ENCODE results near the gene MRTFA. TPM values are rescaled to one million over a fixed set of nuclear protein-coding genes. Genes with fewer than 3 reads are reported as not detected.

MRTFA gene
- total RNA-seq, 1 experiment from 2014 or later, result 28.0 TPM

DNA sequence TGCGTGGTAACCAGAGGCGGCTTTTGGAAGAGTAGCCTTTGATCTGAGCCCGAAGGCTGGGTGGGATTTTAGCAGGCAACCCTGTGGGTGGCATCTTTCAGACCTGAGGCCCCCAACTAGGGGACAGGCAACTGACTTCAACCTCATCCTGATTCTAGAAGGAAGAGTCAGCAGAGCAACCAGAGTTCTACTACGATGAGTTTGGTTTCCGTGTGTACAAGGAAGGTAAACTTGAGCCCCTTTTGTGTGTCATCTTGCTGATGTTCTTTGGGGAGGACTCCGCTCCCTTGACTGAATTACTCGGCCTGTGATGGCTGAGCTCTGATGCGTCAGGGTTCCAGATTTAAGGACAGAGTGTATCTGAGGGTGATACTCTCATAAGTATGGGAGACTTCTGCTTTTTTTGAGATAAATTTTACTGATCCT, 234.5 kb downstream of the MRTFA start:
- TF ChIP-seq, protein P1, sequence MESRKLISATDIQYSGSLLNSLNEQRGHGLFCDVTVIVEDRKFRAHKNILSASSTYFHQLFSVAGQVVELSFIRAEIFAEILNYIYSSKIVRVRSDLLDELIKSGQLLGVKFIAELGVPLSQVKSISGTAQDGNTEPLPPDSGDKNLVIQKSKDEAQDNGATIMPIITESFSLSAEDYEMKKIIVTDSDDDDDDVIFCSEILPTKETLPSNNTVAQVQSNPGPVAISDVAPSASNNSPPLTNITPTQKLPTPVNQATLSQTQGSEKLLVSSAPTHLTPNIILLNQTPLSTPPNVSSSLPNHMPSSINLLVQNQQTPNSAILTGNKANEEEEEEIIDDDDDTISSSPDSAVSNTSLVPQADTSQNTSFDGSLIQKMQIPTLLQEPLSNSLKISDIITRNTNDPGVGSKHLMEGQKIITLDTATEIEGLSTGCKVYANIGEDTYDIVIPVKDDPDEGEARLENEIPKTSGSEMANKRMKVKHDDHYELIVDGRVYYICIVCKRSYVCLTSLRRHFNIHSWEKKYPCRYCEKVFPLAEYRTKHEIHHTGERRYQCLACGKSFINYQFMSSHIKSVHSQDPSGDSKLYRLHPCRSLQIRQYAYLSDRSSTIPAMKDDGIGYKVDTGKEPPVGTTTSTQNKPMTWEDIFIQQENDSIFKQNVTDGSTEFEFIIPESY (IDR thresholded peaks at IDR 0.05; ENCODE audit: extremely low read depth, insufficient replicate concordance, low read length), result no peak
- TF ChIP-seq, protein P2, sequence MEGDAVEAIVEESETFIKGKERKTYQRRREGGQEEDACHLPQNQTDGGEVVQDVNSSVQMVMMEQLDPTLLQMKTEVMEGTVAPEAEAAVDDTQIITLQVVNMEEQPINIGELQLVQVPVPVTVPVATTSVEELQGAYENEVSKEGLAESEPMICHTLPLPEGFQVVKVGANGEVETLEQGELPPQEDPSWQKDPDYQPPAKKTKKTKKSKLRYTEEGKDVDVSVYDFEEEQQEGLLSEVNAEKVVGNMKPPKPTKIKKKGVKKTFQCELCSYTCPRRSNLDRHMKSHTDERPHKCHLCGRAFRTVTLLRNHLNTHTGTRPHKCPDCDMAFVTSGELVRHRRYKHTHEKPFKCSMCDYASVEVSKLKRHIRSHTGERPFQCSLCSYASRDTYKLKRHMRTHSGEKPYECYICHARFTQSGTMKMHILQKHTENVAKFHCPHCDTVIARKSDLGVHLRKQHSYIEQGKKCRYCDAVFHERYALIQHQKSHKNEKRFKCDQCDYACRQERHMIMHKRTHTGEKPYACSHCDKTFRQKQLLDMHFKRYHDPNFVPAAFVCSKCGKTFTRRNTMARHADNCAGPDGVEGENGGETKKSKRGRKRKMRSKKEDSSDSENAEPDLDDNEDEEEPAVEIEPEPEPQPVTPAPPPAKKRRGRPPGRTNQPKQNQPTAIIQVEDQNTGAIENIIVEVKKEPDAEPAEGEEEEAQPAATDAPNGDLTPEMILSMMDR (IDR thresholded peaks at IDR 0.05 in 2 of 3, conservative IDR thresholded peaks at IDR 0.05 in 1 of 3; ENCODE audit: borderline replicate concordance in 1 of 3, insufficient read depth in 1 of 3, low read depth in 2 of 3, low read length in 2 of 3), result no peak
- TF ChIP-seq YY1 (IDR thresholded peaks at IDR 0.05; ENCODE audit: extremely low read depth, insufficient replicate concordance, low read depth, low read length) (no peak), EZH2 (IDR thresholded peaks at IDR 0.05) (no peak)
- Histone ChIP-seq H3K9me3 (ENCODE audit: control insufficient read depth in 1 of 2, insufficient read depth in 1 of 2, low read depth in 1 of 2, low read length in 2 of 2) (no peaks in the 10 kb centered on the region), H3K4me1 (ENCODE audit: control insufficient read depth in 1 of 2, insufficient read depth in 2 of 2, low read length in 2 of 2) (peaks cover under 1 to 4% of the 10 kb centered on the region in 2 experiments; a peak in 2 of 4 replicates), H3K4me3 (replicated peaks in 1 of 2; ENCODE audit: low read depth in 1 of 2, low read length in 2 of 2) (no peak overlapping the region), H3K27me3 (ENCODE audit: insufficient read depth, low read length) (no peaks in the 10 kb centered on the region), H3K9ac (ENCODE audit: low read length) (no peak overlapping the region), H4K20me1 (ENCODE audit: insufficient read depth) (no peaks in the 10 kb centered on the region), H3K9me2 (ENCODE audit: insufficient read depth) (no peaks in the 10 kb centered on the region), H2AFZ (ENCODE audit: low read depth, low read length, poor library complexity, severe bottlenecking) (no peak overlapping the region), H3K27ac (ENCODE audit: low read depth, low read length) (no peak overlapping the region), H3K4me2 (ENCODE audit: low read length) (no peak overlapping the region), H3K36me3 (ENCODE audit: control insufficient read depth in 1 of 2, insufficient read depth in 2 of 2, low read length in 2 of 2) (peaks cover 6 to 13% of the 10 kb centered on the region in 2 experiments), H3K79me2 (ENCODE audit: insufficient read depth, low read length) (no peaks in the 10 kb centered on the region; the same call in 1 of the 2 replicates)
- no TSS peak for BruUV-seq (replicated peaks)
- POLR2A ChIA-PET, result no interaction called here
- no peak for ATAC-seq
- intact Hi-C loops (cut with micrococcal nuclease), result no loop called here
- RAD21 ChIA-PET (ENCODE audit: low non-redundant PET in 1 of 2, low total read pairs in 2 of 2, uncharacterized antibody in 2 of 2, unreplicated experiment in 2 of 2), result no interaction called here
- no peak for DNase-seq (ENCODE audit: low read depth, low spot score)
- CTCF ChIA-PET, result no interaction called here
